Hematopoietic multipotent progenitor cell treated with erythropoietin and hydrocortisone succinate and interleukin-3 and kit ligand, for 15 days (in vitro differentiated cells): Measurements from ENCODE around the gene EML6.
A peak's percentile ranks its signal among the peaks of the same experiment; 100 is the strongest.
"Not testable (repeated sequence)": the region's sequence is repeated elsewhere in the genome, so short reads cannot be mapped to it uniquely, and the experiment has no call there.

Experiments
- DNase-seq: peaks from one replicate; pipeline ENCODE4 v3.0.0-alpha.2; 2015; ENCODE audit warnings: low spot score

Gene EML6

GRCh38 chr2:54805255-54805654 lies 81.8 kb downstream of the EML6 start:
- DNase-seq: no peak

GRCh38 chr2:54806975-54807374 lies 83.5 kb downstream of the EML6 start:
- DNase-seq: no peak

GRCh38 chr2:54808661-54809060 lies 85.2 kb downstream of the EML6 start:
- DNase-seq: no peak

DNA sequence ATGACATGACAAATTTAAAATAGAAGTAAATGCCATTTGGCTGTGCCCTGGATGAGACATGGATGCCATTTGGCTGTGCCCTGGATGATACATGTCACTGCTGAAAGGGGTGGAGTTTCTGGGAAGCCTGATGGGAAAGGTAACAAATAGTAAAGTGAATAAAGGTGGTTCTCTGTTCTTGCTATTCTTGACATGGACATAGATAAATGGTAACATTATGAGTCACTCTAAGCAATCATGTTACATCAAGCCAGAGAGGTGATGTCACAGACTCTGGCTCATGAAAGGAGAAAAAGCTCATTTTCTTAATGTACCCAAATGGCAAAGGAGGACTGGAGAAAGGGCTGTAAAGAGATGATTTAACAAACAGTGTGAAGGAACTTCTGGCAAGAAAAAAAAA lies 86.4 kb downstream of the EML6 start:
- DNase-seq: no peak

- no peak for DNase-seq
These were observed 86.8 kb downstream of the EML6 start for GRCh38 chr2:54810246-54810645.

DNA sequence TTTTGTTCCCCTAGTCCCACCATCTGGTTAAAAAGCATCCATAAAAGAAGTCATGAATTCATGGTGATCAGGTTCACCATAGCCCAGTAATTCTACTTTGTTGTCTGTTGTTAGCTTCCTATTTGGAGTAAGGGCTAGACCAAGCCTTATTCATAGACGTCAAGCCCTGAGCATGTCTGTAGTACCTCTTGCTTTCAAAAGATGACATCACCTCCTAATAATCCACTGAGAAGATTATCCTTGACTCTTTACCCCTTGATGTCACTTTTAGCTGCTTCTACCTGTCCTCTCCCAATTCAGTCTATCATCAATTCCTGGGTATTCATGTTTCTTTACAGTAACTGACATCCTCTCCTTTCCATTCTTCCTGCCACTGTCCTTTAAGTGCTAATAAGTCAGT lies 90.1 kb downstream of the EML6 start:
- DNase-seq: no peak

DNA sequence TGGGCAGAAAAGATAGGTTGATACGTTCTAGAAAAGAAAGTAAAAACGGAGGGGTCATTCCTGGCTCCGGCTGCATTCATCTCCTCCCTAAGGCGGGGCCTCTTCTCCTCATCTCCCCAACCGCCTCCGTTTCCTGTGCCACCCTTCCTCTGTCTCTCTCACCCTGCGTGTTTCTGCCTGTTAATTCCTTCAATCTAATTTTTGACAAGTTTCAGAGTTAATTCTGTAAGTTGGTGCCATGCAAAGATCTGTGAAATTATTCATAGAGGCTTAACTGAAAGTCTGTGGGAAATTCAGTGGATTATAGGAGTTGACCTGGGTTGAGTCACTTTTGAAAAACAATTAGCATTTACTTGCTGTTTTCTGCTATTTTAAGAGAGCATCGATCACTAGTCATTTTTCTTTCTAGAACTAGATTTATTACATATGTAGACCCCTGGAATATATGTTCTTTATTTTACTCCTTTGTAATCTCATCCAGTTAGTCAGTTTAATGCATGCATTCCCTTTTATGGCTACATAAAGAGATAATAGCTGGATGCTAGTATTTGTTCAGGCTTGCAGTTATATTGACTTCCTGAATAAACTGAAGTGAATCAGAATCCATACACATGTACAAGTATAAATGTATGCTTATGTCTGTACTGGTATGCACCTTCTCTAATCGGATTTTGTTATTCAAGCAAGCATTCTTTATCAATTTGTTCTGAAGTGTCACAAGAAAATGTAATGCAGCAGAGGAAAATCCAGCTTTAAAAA lies 91.1 kb downstream of the EML6 start:
- DNase-seq: no peak

DNA sequence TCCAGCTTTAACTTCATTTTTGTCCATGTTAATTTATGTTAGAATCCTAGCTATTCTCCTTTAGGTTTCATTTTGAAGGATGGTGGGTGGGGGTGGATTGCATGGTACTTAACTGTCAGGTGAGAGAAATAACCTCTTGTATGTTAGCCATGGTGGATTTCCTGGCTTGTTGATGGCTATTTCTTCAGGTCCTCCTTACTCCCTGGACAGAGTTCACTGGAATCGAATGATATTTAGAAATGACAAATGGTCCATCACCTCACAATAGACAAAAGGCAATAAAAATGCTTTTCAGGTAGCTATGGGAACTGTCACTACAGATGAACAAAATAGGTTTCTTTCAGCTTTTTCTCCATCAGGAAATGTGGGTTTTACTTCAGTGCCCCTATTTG lies 91.7 kb downstream of the EML6 start:
- no peak for DNase-seq

DNA sequence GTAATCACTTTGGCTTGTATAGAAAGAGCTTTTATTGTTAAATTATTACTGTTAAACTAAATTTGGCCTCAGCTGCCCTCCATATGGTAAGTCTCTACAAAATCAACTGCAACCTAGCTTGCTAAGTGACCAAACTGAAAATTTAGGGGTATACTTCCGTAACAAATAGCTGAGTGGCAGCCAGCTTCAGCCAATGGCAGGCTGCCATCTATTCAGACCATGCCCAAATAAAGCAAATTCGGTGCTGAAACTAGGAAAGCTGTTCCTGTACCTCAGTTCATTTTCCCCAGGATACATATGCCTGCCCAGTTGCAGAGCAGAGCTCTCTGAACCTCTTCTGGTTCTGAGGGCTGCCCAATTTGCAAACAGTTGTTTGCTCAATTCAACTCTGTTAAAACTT lies 94.8 kb downstream of the EML6 start:
- no peak for DNase-seq

DNA sequence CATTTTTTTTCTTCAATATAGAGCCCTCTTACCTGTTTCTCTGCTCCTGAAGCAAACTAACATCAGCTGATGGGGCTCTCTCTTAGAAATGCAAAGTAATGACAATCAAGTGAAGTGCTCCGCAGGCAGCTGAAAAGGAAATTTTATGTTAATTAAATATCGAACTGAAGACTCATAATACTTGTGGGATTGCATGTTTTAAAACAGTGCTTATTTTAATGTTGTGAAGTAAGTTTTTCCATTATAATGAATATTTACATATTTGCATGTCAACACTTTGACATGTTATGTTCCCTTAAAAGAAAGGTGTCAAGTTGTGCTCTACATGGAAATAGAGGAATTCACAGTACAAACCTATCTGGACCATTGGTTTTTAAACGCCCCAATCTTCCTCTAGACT lies 97.1 kb downstream of the EML6 start:
- DNase-seq: no peak

DNA sequence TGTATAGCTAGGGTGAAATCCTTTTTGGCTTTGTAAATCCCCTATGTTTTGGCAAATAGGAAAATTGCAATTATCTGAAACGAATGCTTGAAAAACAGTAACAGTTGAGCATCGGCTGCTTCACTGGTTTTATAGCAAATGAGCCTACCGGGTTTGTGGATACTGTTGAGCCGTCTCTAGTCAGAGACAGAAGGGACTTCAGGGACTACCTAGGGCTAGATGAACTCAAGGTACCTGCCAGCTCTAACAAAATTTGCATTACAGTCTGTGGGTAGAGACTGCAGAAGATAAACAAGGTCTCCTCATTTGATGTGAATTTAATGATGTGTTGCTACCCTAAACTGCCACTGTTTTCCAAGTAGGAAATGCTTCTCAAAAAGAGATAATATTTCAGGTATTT lies 101.1 kb downstream of the EML6 start:
- no peak for DNase-seq

- DNase-seq: no peak
These were observed 107.1 kb downstream of the EML6 start for GRCh38 chr2:54830546-54830945.

DNA sequence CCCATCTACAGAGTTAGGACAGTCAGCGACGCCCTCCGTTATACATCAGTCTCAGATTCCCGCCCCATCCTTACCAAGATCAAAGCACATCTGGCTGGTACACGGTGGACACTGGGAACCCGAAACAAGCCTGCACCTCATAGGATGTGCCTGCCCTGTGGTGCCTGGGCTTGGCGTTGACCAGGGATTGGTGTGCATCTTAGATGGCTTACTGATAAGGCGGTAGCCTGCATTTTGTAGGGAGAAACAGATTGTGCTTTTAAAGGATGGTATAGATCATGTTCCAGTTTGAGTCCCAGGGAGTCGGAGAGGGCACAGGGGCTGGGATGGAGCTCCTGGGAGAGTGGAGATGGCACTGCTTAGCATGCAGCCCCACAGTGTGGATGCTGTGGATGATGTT lies 108.0 kb downstream of the EML6 start:
- DNase-seq: no peak

DNA sequence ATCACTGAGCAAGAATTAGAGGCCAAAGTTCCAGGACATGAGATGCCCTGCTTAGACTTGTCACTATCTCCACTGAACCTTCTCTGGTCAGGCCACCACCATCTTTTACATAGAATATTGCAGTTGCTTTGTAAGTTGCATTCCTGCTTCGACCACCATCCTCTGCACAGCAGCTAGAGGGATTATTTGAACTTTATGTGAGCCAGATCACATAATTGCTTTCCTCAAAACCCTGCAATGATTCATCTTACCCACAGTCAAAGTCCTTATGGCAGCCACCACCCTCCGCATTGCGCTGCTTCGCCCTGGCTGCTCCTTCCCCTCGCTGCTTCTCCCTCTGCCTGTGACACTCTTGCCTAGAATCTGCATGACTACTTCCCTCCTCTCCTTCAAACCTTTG lies 111.3 kb downstream of the EML6 start:
- no peak for DNase-seq

DNA sequence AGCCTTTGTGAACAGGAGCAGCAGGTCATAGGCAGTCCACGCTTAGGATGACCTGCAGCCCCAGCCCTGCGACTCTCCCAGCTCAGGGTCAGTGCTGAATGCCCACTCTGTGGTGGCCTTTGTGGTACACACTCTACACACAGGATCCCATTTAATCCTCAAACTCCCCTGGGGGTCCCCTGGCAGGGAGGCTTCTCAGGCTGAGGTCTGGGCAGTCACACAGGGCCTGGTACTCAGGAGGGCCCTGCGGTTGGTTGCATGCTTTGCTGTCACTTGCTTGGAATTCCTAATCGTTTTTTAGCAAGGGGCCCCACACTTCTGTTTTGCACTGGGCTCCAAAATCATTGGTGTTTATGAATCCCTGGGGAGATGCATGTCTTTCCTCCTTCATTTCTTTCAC lies 113.0 kb downstream of the EML6 start:
- no peak for DNase-seq

GRCh38 chr2:54838585-54839035 lies 115.1 kb downstream of the EML6 start:
- peak; percentile 56 for DNase-seq

DNA sequence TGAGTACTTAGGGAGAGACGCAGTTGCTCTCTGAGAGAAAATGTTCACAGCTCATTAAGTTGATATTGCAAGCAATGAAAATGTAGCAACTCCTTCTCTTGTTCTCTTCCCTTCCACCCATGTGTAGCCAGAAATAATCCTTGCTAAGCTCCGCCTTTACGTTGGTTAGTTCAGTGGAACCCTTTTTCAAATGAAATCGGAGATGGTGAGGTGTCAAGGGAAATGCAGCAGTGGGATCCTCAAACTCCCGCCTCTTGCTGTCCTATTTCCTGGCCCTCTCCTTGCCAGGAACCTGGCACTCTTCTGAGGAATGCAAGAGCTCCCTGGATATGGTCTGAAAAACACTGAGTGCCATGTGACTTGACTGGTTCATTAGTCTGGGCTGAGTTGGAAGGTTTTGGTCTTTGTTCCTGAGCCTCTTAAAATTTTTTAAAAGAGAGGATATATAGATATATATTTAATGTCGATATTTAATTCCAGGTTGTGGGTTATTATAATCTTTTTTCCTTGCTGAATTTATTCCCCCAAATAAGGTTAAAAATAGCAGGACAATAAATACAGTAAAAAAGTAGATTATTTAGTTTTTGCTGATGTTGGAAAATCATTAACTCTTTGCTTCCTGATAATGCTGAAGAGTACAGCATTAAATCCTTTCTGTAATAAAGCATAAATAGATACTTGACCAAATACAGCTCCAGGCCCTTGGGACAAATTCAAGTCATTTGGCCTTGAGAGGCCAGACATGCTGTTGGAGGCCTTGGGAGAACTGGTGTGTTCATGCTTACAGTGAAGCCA lies 116.2 kb downstream of the EML6 start:
- DNase-seq: no peak

- no peak for DNase-seq
These were observed 117.4 kb downstream of the EML6 start for GRCh38 chr2:54840559-54841468.

DNA sequence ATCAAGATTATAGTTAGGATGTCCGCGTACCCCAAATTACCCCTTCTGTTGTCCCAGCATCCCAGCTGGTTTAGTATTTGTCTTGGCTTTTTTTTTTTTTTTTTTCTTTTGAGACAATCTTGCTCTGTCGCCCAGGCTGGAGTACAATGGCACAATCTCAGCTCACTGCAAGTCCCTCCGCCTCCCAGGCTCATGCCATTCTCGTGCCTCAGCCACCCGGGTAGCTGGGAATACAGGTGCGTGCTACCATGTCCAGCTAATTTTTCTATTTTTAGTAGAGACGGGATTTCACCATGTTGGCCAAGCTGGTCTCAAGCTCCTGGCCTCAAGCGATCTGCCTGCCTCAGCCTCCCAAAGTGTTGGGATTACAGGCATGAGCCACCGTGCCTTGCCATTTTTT lies 118.0 kb downstream of the EML6 start:
- DNase-seq: not testable (repeated sequence)

DNA sequence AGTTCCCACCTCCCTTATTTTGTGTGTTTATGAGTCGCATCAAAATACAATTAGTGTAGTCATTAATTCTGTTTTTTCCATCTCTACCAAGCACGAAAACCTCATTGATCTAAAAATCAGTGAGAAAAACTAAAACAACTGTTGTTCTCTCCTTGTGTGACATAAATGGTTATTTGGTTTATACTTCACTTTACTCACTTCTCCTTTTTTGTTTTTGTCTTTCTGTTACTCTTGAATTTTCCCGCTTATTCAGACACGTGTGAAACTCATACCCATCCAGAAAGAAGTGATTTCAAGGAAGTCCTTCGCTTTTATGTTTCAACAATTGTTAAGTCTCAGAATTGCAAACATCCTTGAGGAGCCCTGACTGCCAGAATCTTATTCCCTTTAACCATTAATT lies 121.6 kb downstream of the EML6 start:
- DNase-seq: no peak

- DNase-seq: no peak
These were observed 122.1 kb downstream of the EML6 start for GRCh38 chr2:54845514-54845913.
